SK-N-MC (cell line): Measurements from ENCODE around the gene TERB1.
A peak's percentile ranks its signal among the peaks of the same experiment; 100 is the strongest.

ENCODE experiments used
- DNase-seq: peaks from one replicate; pipeline ENCODE4 v3.0.0-alpha.2; 2011; ENCODE audit warnings: low read depth, low spot score
- H3K27ac ChIP-seq: fragments of 200-600 bp; sonication (generic); 2 replicates; pipeline ENCODE4 v1.5.1; 2016; ENCODE audit warnings: mixed run types
- H3K36me3 ChIP-seq: fragments of 200-600 bp; sonication (generic); 2 replicates; pipeline ENCODE4 v1.6.1; 2017; ENCODE audit warnings: antibody characterized with exemption, low read length, mixed read lengths; ENCODE audit not compliant: insufficient read depth
- H3K4me3 ChIP-seq: fragments of 200-600 bp; sonication (generic); 2 replicates; pipeline ENCODE4 v1.5.1; 2016
- H3K9ac ChIP-seq: fragments of 200-600 bp; sonication (generic); 2 replicates; pipeline ENCODE4 v1.8.0; 2017; ENCODE audit warnings: mixed run types, mixed read lengths; ENCODE audit not compliant: insufficient read length
- H3K9me3 ChIP-seq: fragments of 200-600 bp; sonication (generic); 2 replicates; pipeline ENCODE4 v1.6.1; 2017; ENCODE audit warnings: low read depth, mild to moderate bottlenecking, antibody characterized with exemption, low read length, moderate library complexity, mixed read lengths
- EZH2 ChIP-seq: fragments of 200-600 bp; sonication (generic); IDR thresholded peaks from one replicate; pipeline ENCODE4 v1.6.1; 2017; ENCODE audit warnings: antibody characterized with exemption
- FOXP2 ChIP-seq: optimal IDR thresholded peaks from 2 replicates; pipeline ENCODE3; 2011; ENCODE audit warnings: mild to moderate bottlenecking, moderate library complexity; ENCODE audit not compliant: insufficient read depth; ENCODE audit errors: extremely low read length, control extremely low read depth
- POLR2AphosphoS5 ChIP-seq: IDR thresholded peaks from 2 replicates; pipeline ENCODE4 v1.6.1; 2012; ENCODE audit warnings: mild to moderate bottlenecking, low read depth, low read length, borderline replicate concordance

Gene TERB1

GRCh38 chr16:66846266-66846665 lies 44.9 kb upstream of the TERB1 start:
- Histone ChIP-seq H3K4me3 (no peak overlapping the region), H3K36me3 (no peaks in the 10 kb centered on the region), H3K9ac (no peak overlapping the region), H3K9me3 (no peaks in the 10 kb centered on the region), H3K27ac (no peak overlapping the region)
- no peak for DNase-seq
- TF ChIP-seq FOXP2 = no peak
- no peak for TF ChIP-seq EZH2
- TF ChIP-seq POLR2AphosphoS5 = no peak

GRCh38 chr16:66845791-66846221 lies 44.4 kb upstream of the TERB1 start:
- TF ChIP-seq POLR2AphosphoS5 (no peak), FOXP2 (no peak), EZH2 (no peak)
- no peak for DNase-seq

DNA sequence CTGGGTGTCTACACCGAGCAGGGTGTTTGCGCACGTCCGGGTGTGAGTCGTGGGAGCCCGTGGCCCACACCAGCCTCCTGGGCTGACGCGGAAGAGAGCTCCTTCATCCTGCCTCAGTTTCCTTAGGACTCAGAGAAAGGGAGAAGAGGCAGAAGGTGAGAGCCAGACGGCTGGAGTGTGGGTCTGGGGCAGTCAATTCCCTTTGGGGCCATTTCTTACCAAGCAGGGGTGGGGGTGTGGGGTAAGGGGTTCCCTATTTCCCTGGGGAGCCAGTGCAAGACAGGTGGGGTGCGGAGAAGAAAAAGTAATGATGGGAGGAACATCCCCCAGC lies 43.7 kb upstream of the TERB1 start:
- DNase-seq = no peak
- no peak for TF ChIP-seq FOXP2
- no peak for TF ChIP-seq POLR2AphosphoS5
- TF ChIP-seq EZH2 = no peak
- no peaks in the 10 kb centered on the region for H3K9me3 ChIP-seq
- H3K9ac ChIP-seq = no peak overlapping the region
- no peak overlapping the region for H3K27ac ChIP-seq
- H3K36me3 ChIP-seq = no peaks in the 10 kb centered on the region
- peak overlapping the region; percentile 22; the same call in 1 of the 2 replicates for H3K4me3 ChIP-seq

More at GRCh38 chr16:66845791-66846221, 44.4 kb upstream of the TERB1 start:
- no peaks in the 10 kb centered on the region for H3K9me3 ChIP-seq
- H3K27ac ChIP-seq = no peak overlapping the region
- H3K36me3 ChIP-seq = no peaks in the 10 kb centered on the region
- H3K4me3 ChIP-seq = no peak overlapping the region
- no peak overlapping the region for H3K9ac ChIP-seq

- Histone ChIP-seq H3K27ac (no peak within 1 kb of the TSS), H3K36me3 (no peaks in the 10 kb centered on the region), H3K4me3 (peak within 1 kb of the TSS; percentile 22; the same call in 1 of the 2 replicates), H3K9ac (no peak within 1 kb of the TSS), H3K9me3 (no peaks in the 10 kb centered on the region)
- no peak for TF ChIP-seq EZH2
- DNase-seq = no peak
Observed at GRCh38 chr16:66844342-66845079, 43.1 kb upstream of the TERB1 start, which contains the start of gene CA7. Gene CA7, plus strand, starts transcription at chr16:66844414. Its CDS starts 74 bp downstream, at chr16:66844488.

DNA sequence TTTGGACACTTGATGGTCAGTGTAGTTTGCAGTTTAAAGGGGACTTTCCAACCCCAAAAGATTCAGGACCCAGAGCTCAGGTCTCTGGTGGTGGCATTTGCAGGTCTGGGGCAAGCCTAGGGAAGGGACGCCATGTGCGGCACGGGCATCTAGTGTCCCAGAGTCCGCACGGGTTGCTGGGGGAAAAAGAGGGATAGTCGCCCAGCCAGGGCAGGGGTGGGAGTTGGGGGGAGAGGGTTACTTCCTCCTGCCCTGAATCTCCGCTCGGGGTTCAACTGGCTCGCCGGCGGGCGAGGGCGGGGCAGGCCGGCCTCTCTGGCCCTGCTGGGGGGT lies 42.6 kb upstream of the TERB1 start:
- Histone ChIP-seq H3K36me3 (no peaks in the 10 kb centered on the region), H3K4me3 (no peak overlapping the region), H3K9me3 (no peaks in the 10 kb centered on the region), H3K27ac (no peak overlapping the region), H3K9ac (no peak overlapping the region)
- TF ChIP-seq EZH2 (no peak), POLR2AphosphoS5 (no peak), FOXP2 (no peak)
- DNase-seq = no peak

GRCh38 chr16:66843191-66843590 lies 41.8 kb upstream of the TERB1 start:
- H3K9ac ChIP-seq = no peak overlapping the region
- H3K9me3 ChIP-seq = no peaks in the 10 kb centered on the region
- no peaks in the 10 kb centered on the region for H3K36me3 ChIP-seq
- H3K27ac ChIP-seq = no peak overlapping the region
- DNase-seq = no peak
- TF ChIP-seq EZH2 (no peak), POLR2AphosphoS5 (no peak), FOXP2 (no peak)
- H3K4me3 ChIP-seq = no peak overlapping the region

DNA sequence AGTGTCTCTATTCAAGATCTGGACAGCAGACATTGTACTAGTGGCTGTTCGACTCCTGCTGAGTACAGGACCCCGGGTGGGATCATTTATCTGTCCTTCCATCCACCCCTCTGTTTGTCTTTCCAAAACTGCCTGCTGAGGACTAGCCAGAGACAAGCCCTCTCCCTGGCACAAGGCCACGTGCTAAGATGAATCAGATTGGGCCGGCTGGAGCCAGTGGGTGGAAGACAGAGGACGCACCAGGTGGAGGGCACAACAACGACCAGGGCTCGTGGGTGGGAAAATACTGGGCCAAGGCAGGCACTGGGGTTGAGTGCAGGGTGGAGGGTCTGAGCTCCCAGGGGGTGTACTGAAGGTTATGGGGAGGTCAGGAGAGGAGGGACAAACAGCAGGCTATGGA lies 41.4 kb upstream of the TERB1 start:
- no peak overlapping the region for H3K27ac ChIP-seq
- no peaks in the 10 kb centered on the region for H3K36me3 ChIP-seq
- TF ChIP-seq FOXP2 (no peak), POLR2AphosphoS5 (no peak), EZH2 (no peak)
- no peak for DNase-seq
- no peaks in the 10 kb centered on the region for H3K9me3 ChIP-seq
- H3K4me3 ChIP-seq = no peak overlapping the region
- H3K9ac ChIP-seq = no peak overlapping the region

GRCh38 chr16:66841366-66841765 lies 40.0 kb upstream of the TERB1 start:
- no peak for DNase-seq
- Histone ChIP-seq H3K9me3 (no peaks in the 10 kb centered on the region), H3K4me3 (no peak overlapping the region), H3K27ac (no peak overlapping the region), H3K36me3 (no peaks in the 10 kb centered on the region), H3K9ac (no peak overlapping the region)
- no peak for TF ChIP-seq EZH2
- no peak for TF ChIP-seq FOXP2
- no peak for TF ChIP-seq POLR2AphosphoS5

GRCh38 chr16:66840883-66841282 lies 39.5 kb upstream of the TERB1 start:
- DNase-seq = no peak
- H3K27ac ChIP-seq = no peak overlapping the region
- no peaks in the 10 kb centered on the region for H3K36me3 ChIP-seq
- no peaks in the 10 kb centered on the region for H3K9me3 ChIP-seq
- H3K9ac ChIP-seq = no peak overlapping the region
- no peak for TF ChIP-seq POLR2AphosphoS5
- no peak for TF ChIP-seq EZH2
- no peak for TF ChIP-seq FOXP2
- no peak overlapping the region for H3K4me3 ChIP-seq
